Adipose tissue (tissue), 3 donors: Measurements from ENCODE around the gene CSNK1A1. TPM values are rescaled to one million over a fixed set of nuclear protein-coding genes. Genes with fewer than 3 reads are reported as not detected.
A peak's percentile ranks its signal among the peaks of the same experiment; 100 is the strongest.
"Not testable (repeated sequence)": the region's sequence is repeated elsewhere in the genome, so short reads cannot be mapped to it uniquely, and the experiment has no call there.

Source experiments
- H3K27ac ChIP-seq: one replicate; pipeline ENCODE4 v1.5.1; 2013; ENCODE audit warnings: low read depth, low read length
- WGBS, 3 donors: extraction: QIAGEN DNeasy Blood & Tissue Kit; methylation state at CpG; one replicate each; pipeline ENCODE4 v1.1.7; 2013; 5-methylcytosine and 5-hydroxymethylcytosine counted together
- polyA plus RNA-seq, 3 donors: library from polyadenylated mRNA; stranded (reverse); fragments of 200-250 nt; gene quantifications; one replicate each; pipeline ENCODE4 v1.2.3, GENCODE V29; 2013
- donor health status: healthy with polysubstance abuse.
- donor health status: Bipolar disorder and iron deficiency.
- donor health status: healthy.

Gene CSNK1A1
- 100 to 1,000 TPM in 2 of 3 donors, 10 to 100 TPM in 1; 39.7 to 113 (median 106) TPM for polyA plus RNA-seq

DNA sequence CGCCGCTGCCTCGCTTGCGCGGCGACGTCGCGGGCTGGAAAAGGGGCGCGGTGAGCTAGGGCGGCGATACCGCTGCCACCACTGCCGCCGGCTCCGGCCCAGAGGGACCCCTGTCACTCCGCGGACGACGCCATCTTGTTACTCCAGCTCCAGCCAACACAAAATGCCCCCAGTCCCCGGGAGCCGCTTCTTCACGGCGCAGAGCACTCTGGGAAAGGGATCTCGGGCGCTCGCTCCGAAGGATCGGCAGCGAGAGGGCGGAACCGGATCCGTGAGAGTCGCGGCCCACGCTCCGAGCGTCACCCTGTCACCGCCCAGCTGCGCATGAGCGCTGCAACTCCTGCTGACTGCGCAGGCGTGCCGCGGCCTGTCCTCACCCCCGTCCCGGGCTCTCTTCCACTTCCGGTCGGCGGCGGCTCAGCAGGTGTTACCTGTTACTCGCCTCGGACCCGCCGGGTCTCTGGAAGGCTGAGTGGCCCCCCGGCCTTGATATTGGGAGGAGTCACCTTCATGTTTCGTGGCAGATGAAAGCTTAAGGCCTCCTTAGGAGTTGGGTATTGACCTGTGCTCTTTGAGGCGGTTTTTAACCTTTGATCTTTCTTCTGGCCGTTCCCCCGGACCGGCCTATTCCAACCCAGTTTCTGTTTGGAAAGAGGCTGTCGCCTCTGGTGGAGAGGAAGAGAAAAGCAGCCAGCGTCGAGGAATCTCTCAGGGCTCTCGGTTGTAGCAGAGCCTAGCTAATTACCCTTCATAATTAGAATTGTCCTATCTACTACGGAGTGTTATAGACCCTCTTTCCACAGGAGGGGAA, at the start of gene CSNK1A1:
Gene CSNK1A1, minus strand, starts transcription at position 213 of the 811 bp plus-strand sequence. CDS start 475 bp downstream, outside the sequence.
- WGBS, 3 donors, result 0 to 1% (median 0%) methylated on average over 64 to 67 of the region's 67 CpGs
- peak within 1 kb of the TSS; percentile 98 for H3K27ac ChIP-seq

DNA sequence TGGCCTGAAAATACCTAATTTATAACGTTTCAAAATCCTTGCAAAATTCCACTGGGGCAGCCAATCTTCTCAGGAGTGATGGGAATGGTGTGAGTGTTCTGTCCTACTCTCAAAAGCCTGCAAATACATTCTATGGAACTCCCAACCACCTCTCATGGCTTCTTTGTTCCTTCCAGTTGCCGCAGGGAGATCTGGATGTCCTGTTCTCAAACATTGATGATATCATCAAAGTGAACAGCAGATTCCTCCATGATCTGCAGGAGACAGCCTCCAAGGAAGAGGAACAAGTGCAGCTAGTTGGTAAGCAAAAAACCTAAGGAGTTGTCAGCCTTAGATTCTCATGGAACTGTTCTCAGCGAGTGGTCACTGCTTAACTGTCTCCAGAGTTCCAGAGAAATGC, 49.7 kb upstream of the CSNK1A1 start:
- 77 to 83% (median 83%) methylated on average over 3 of the region's 3 CpGs for WGBS, 3 donors

DNA sequence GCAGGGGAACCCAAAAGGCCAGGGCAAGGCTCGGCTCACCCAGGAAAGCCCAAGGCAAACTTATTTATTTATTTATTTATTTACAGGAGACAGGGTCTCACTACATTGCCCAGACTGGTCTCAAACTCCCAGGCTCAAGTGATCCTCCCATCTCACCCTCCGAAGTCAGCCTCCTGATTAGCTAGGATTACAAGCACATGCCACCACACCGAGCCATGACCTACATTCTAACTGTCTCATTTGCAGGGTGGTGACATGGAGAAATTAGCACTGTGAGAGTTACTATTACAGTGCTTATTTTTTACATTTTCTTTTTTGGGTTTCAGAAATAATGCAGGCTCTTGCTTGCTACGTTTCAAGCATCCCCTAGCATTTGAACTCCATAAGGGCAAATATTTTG, 48.1 kb upstream of the CSNK1A1 start:
- H3K27ac ChIP-seq, result no peak overlapping the region
- 89 to 94% (median 93%) methylated on average over 4 of the region's 4 CpGs for WGBS, 3 donors

More for the DNA sequence above, 49.7 kb upstream of the CSNK1A1 start:
- H3K27ac ChIP-seq, result no peak overlapping the region

DNA sequence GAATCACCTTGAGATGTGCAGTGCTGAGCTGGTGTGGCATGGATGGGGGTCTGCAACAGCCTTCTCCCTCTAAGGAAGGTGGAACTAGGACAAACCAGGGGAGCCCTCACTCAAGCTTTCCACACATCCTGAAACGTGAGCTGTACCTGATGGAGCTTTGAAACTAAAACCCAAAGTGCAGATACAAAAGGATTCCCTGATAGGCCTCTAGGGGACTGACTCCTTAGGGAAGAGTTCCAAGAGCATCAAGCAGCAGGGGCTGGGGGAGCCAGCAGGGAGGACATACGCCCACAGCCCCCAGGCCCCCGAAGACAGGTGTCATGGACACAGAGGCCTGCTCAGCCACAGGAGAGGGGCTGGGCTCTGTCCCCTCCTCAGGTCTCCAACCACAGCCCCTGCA, 47.7 kb upstream of the CSNK1A1 start:
- WGBS, 3 donors, result 88 to 95% (median 93%) methylated on average over 3 of the region's 3 CpGs
- no peak overlapping the region for H3K27ac ChIP-seq

DNA sequence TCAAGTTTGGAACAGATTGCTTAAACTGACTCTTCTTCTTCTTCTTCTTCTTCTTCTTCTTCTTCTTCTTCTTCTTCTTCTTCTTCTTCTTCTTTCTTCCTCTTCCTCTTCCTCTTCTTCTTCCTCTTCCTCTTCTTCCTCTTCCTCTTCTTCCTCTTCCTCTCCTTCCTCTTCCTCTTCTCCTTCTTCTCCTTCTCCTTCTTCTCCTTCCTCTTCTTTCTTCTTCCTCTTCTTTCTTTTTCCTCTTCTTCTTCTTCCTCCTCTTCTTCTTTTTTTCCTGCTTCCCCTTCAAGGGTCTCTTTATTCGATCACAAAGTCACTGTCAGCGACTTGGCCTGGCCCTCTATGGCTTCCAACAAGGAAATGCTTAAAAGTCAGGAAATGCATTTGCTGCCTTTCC, 47.0 kb upstream of the CSNK1A1 start:
- H3K27ac ChIP-seq, result not testable (repeated sequence)
- WGBS, 3 donors, result 76 to 94% (median 87%) methylated on average over 2 of the region's 2 CpGs

DNA sequence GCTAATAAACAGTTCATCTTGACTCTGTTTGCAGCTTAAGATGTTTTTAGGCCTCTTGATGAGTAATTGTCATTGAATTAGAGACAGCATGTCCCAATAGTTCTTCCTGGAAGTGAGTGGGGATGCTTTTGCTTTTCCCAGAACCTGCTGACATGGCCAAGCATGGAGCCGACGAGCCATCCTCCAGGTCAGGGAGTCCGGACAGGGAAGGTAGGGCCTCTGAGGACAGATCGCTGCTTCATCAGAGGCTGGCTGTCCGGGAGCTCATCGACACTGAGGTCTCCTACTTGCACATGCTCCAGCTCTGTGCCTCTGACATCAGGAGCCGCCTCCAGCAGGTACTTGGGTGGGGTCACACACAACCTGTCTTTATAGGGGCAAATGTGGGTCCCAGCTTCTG, 46.4 kb upstream of the CSNK1A1 start:
- WGBS, 3 donors, result 93 to 100% (median 97%) methylated on average over 7 of the region's 7 CpGs
- no peak overlapping the region for H3K27ac ChIP-seq

DNA sequence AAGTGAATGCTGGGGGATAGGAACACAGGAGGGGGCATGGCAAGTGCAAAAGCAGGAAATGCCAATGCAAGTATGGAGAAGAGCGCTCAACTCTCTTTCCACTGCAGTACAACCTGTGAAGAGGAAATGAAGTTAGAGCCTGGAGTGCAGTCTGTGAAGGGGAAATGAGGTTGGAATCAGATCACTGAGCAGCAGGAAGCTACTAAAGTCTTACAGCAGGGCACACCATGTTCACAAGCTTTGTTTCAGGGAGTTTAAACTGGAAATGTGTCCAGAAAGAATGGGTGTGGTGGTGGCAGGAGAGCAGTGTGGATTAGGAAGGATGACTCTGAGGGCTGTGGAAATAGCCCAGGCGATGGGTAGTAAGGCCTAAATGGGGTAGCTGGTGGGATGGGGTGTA, 45.5 kb upstream of the CSNK1A1 start:
- no peak overlapping the region for H3K27ac ChIP-seq
- WGBS, 3 donors, result 68 to 84% (median 78%) methylated on average over 2 of the region's 2 CpGs

DNA sequence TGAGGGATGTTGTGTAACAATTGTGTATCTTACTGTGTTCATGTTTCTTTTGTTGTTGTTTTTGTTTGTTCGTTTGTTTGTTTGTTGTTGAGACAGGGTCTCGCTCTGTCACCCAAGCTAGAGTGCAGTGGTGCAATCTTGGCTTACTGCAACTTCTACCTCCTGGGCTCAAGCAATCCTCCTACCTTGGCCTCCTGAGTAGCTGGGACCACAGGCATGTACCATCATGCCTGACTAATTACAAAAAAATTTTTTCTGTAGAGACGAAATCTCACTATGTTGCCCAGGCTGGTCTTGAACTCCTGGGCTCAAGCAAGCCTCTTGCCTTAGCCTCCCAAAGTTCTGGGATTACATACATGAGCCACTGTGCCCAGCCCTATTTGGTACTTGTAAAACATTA, 43.9 kb upstream of the CSNK1A1 start:
- WGBS, 3 donors, result 84 to 94% (median 90%) methylated on average over 3 of the region's 3 CpGs
- H3K27ac ChIP-seq, result not testable (repeated sequence)

DNA sequence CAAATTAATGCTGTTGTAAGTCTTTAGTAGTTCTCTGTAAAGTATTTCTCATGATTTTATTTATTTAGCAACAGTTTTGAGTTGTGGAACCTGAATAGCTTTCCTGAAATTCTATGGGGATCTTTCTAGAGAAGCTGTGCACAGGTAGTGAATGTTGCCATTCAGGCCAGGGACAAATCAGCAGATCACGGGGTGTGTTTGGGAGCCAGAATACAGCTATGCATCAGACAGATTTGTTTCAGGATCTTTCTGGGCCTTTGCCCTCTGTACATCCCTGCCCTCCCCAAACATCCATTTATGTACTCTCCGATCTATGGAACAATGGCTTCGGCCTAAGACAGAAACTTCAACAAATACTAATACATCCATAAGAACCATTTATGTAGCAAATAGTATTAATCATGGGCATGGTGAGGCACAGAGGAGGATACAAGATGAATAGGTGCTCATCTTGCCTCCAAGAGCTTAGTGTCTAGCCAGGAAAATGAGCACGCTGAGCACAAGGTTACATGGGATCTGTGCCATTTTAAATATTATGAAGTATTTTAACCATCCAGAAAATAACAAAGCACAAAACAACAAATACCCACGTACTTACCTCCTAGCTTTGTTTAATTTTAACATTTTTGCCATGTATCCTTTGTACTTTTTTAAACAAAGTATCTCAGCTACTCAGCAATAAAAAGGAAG, 43.1 kb upstream of the CSNK1A1 start:
- H3K27ac ChIP-seq, result no peak overlapping the region
- WGBS, 3 donors, result 69 to 92% (median 80%) methylated on average over 5 of the region's 5 CpGs

DNA sequence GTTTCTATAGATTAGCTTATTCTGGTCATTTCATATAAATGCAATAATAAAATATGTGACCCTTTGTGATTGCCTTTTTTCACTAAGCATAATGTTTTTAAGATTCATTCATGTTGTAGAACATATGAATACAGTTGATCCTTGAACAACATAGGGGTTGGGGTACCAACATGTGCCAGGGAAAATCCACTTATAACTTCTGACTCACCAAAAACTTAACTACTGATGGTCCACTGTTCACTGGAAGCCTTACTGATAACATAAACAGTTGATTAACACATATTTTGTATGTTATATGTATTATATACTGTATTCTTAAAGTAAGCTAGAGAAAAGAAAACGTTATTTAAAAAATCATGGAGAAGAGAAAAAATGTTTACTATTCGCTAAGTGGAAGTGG, 42.1 kb upstream of the CSNK1A1 start:
- 84 to 91% (median 87%) methylated on average over 2 of the region's 2 CpGs for WGBS, 3 donors
- no peak overlapping the region for H3K27ac ChIP-seq

DNA sequence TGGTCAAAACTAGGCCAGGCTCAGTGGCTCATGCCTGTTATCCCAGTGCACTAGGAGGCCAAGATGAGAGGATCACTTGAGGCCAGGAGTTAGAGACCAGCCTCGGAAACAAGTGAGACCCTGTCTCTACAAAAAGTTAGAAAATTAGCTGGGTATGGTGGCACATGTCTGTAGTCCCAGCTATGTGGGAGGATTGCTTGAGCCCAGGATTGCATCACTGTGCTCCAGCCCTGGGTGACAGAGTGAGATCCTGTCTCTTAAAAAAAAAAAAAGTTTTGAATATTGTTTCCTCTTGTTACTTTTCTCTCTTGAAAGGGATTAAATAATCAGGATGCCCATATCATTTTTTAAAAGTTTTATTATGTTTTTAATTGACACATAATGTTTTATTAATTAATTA, 37.7 kb upstream of the CSNK1A1 start:
- 94 to 98% (median 97%) methylated on average over 1 of the region's 1 CpG for WGBS, 3 donors
- no peak overlapping the region for H3K27ac ChIP-seq

DNA sequence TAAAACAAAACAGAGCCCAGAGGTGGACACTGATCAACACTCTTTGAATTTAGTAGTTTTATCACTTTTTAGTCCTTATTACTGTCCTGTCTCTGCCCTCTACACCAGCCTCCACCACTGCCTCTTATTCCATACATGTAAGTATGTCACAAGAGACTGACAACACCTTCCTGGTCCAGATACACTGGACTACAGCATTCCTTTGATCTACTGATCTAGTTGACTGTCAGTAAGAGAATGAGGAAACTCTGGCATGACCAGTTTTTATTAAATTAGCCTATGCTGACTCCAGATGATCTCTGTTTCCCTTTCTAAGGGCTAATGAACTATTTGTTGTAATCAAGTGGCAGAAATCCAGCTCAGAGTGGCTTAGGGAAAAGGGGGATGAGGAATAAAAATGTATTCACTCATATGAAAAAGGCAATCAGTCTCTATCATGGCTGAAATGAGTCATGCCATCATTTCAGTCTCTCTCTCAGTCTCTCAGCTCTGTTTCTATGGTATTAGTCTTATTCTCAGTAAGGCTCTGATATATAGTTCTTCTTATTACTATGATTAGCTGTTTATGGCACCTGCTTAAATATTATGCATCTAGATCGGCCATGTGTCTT, 35.6 kb upstream of the CSNK1A1 start:
- no peak overlapping the region for H3K27ac ChIP-seq
- 51 to 90% (median 79%) methylated on average over 1 of the region's 1 CpG for WGBS, 3 donors

DNA sequence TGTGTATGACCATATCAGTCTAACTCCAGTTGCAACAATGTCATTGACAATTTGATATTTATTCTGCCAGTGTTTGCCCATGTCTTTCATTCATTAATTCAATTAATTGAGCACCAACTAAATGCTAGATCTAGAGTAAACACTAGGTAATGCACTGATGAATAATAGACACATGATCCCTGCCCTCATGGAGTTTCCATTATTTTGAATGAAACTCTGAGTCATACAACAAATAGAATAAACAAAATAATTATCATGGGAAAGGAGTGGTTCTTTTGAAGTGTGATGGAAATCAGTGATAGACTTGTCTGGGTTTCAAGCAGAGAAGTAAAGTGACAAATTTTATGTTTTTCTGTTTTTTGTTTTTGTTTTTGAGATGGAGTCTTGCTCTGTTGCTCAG, 34.7 kb upstream of the CSNK1A1 start:
- no peak overlapping the region for H3K27ac ChIP-seq

DNA sequence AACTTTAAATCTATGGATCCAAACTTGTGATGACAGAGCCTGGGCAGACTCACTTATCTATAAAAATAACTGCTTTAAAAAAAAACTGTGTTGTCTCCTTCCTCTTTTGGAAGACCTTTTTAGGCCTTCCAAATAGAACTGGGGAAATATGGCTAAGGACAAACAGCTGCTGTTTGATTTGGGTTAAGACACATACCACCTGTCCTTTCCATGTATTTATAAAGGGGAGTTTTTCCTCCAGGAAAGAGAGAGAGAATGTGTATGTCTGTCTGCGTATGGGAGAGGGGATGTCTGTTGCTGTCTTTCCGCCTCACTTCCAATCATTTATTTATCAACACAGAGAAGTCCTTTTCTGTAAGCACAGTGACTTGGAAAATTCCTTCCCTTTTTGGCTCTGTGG, 32.9 kb upstream of the CSNK1A1 start:
- H3K27ac ChIP-seq, result no peak overlapping the region
- WGBS, 3 donors, result 64 to 86% (median 70%) methylated on average over 2 of the region's 2 CpGs

DNA sequence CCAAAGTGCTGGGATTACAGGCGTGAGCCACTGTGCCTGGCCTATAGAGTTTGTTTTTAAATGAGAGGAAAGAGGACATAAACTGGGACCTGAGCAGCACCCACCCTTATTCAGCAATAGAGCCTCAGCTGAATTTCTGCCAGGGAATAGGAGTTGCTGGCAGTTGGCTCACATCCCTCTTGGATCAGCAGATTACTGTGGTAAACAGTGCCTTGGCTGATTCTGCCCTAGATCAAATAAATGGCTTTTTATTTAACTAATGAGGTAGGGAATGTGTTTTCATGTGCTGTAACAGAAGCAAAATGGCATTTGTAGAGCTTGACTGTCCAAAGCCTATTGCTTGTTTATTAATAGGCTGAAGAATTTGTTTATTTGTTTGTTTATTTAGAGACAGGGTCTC, 32.2 kb upstream of the CSNK1A1 start:
- H3K27ac ChIP-seq, result no peak overlapping the region
- WGBS, 3 donors, result 5 to 50% (median 48%) methylated on average over 1 of the region's 1 CpG

DNA sequence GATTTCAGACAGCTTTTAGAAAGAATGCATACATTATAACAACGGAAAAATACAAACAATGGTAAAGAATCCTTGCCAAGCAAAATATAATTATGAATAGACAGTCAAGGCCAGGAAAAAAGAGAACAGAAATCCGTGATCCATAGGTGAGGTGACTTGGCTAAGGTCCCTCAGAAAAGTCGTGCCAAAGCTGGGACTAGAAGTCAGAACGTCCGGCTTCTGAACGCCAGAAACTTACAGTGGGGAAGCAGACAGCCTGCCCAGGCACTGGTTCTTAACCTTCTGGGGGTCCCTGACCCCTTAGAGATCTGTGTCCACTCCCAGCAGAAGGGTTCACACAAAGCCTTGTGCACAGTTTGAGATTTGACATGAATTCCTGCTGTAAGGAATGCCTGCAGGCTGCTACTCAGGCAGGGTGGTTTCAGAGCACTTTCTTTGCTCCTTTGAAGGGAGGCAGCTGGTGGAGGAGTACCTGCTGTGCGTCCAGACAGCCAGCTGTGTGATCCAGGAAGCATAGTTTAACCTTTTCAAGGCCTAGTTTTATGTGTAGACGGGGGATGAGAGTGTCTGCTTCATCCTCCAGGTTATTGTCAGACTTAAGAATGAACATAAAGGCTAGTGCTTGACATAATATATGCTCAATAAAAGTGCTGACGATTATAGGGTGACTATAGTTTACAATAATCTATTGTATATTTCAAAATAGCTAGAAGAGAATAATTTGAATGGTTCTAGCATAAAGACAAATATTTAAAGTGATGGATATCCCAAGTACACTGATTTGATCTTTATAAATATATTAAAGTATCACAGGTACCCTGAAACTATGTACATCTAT, 30.9 kb upstream of the CSNK1A1 start:
- no peak overlapping the region for H3K27ac ChIP-seq
- WGBS, 3 donors, result 21 to 55% (median 50%) methylated on average over 9 of the region's 9 CpGs

DNA sequence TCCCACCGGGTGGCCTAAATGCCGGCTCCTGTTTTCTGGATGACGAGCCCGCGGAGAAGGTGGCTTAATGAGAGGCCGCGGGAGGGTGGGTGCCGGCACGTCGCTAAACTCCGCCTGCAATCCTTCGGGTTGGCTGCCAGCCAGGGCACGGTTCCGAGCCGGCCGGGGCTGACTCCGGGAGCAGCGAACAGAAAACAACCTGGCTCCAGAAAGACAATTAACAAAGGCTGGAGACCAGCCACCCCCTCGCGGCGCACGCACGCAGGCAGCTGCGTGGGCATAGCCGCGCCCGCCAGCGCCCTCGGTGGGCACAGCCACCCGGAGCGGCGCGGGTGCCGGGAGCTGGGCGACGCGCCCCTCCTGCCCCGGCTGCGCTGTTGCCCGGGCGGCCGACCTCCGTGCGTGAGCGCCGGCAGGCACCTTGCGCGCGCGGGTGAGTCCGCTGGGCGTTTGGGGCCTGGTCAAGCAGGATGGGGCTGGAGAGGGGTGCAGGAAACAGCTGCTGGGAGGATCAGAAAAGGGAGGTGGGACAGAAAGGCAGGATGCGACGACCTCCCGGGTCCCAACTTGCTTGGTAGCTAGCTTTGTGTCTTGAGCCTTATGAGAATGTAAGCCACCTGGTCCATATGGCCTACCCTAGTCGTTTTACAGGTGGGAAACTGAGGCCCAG, 30.1 kb upstream of the CSNK1A1 start, which contains the start of gene ARHGEF37:
Gene ARHGEF37, plus strand, starts transcription at position 307 of the 670 bp plus-strand sequence. CDS start 16,272 bp downstream, outside the sequence.
- WGBS, 3 donors, result 1 to 2% (median 1%) methylated on average over 47 to 56 of the region's 56 CpGs
- H3K27ac ChIP-seq, result no peak within 1 kb of the TSS

DNA sequence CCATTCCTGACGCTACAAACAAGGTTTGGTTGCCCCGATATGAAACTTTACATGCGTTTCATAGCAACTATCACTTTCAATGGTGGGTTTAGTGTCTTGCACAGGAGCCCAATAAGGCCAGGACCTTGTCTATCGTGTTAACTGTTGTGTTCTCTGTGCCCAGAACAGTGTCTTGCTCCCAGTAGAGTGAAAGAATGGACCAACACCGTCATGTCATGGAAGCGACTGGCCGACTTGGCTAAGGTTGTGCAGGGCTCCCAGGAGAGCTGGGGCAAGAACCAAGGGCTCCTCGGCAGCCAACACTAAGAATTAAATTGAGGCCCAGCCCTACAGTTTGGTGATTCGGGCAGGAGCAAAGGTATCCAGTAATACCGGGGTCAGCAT, 29.6 kb upstream of the CSNK1A1 start:
- no peak overlapping the region for H3K27ac ChIP-seq
- 30 to 42% (median 31%) methylated on average over 10 of the region's 10 CpGs for WGBS, 3 donors
